IMR-90 (cell line): ENCODE measurements around the gene NPAS2. TPM values are rescaled to one million over a fixed set of nuclear protein-coding genes. Genes with fewer than 3 reads are reported as not detected.

Experiments used
- ATAC-seq: fragments of 200-7000 bp; cut with Tn5 transposase; 2 replicates; pipeline ENCODE4 v1.9.1; 2020; ENCODE audit warnings: low read depth, mild to moderate bottlenecking, moderate library complexity
- BruUV-seq: library from RNA; stranded (reverse); fragments of 400-500 nt; replicated peaks from 2 replicates; lab custom pipeline; 2021; lab: Mats Ljungman, UMichigan
- CTCF ChIA-PET: fragments of 300-600 bp; formaldehyde crosslinking; extraction: SDS; loops from one replicate; lab custom pipeline; 2021; ENCODE audit warnings: antibody characterized with exemption; lab: Yijun Ruan, JAX
- POLR2A ChIA-PET: fragments of 300-600 bp; sonication (Branson Sonifier 250); formaldehyde crosslinking; loops from one replicate; lab custom pipeline; 2022; ENCODE audit warnings: antibody characterized with exemption; ENCODE audit not compliant: unreplicated experiment; lab: Charles Lee
- DNase-seq: peaks from one replicate; pipeline ENCODE4 v3.0.0; 2013
- H2AFZ ChIP-seq: replicated peaks from 2 replicates; pipeline ENCODE3; 2013; ENCODE audit warnings: low read length, mild to moderate bottlenecking; ENCODE audit not compliant: poor library complexity
- H2AK5ac ChIP-seq: 2 replicates; pipeline ENCODE4 v1.6.1; 2013; ENCODE audit warnings: low read depth, low read length, inconsistent platforms
- H2AK9ac ChIP-seq: replicated peaks from 2 replicates; pipeline ENCODE3; 2013; ENCODE audit warnings: mild to moderate bottlenecking, low read depth, low read length, moderate library complexity; ENCODE audit not compliant: poor library complexity
- H2BK120ac ChIP-seq: 2 replicates; pipeline ENCODE4 v1.6.1; 2013; ENCODE audit warnings: low read depth, low read length, inconsistent platforms
- H2BK15ac ChIP-seq: 3 replicates; pipeline ENCODE4 v1.6.1; 2013; ENCODE audit warnings: low read depth, low read length, inconsistent platforms
- H2BK20ac ChIP-seq: 2 replicates; pipeline ENCODE4 v1.6.1; 2013; ENCODE audit warnings: low read depth, mild to moderate bottlenecking, inconsistent platforms, low read length, moderate library complexity
- H2BK5ac ChIP-seq: 2 replicates; pipeline ENCODE4 v1.6.1; 2013; ENCODE audit warnings: mild to moderate bottlenecking, low read depth, low read length, inconsistent platforms; ENCODE audit not compliant: poor library complexity, severe bottlenecking
- H3K14ac ChIP-seq: replicated peaks from 2 replicates; pipeline ENCODE4 v1.6.1; 2013; ENCODE audit warnings: low read depth, low read length, inconsistent platforms
- H3K18ac ChIP-seq: 2 replicates; pipeline ENCODE4 v1.6.1; 2013; ENCODE audit warnings: low read depth, low read length, control low read depth
- H3K23ac ChIP-seq: 2 replicates; pipeline ENCODE4 v1.6.1; 2013; ENCODE audit warnings: low read depth, low read length, inconsistent platforms
- H3K27ac ChIP-seq: 2 replicates; pipeline ENCODE4 v1.5.1; 2013; ENCODE audit warnings: mild to moderate bottlenecking, control low read depth, low read length; ENCODE audit not compliant: insufficient read depth
- H3K27me3 ChIP-seq: 2 replicates; pipeline ENCODE4 v1.6.1; 2013; ENCODE audit warnings: low read length; ENCODE audit not compliant: control insufficient read depth, insufficient read depth
- H3K36me3 ChIP-seq: 2 replicates; pipeline ENCODE4 v1.6.1; 2013; ENCODE audit warnings: low read length, mixed read lengths; ENCODE audit not compliant: control insufficient read depth, insufficient read depth
- H3K4ac ChIP-seq: 2 replicates; pipeline ENCODE4 v1.6.1; 2013; ENCODE audit warnings: low read depth, low read length, inconsistent platforms
- H3K4me1 ChIP-seq: 2 replicates; pipeline ENCODE4 v1.6.1; 2013; ENCODE audit warnings: low read length, mixed read lengths; ENCODE audit not compliant: control insufficient read depth, insufficient read depth
- H3K4me2 ChIP-seq: 2 replicates; pipeline ENCODE4 v1.6.1; 2013; ENCODE audit warnings: low read depth, mild to moderate bottlenecking, control low read depth, low read length, moderate library complexity
- H3K4me3 ChIP-seq: 2 replicates; pipeline ENCODE4 v1.5.1; 2013; ENCODE audit warnings: low read depth, mild to moderate bottlenecking, control low read depth, low read length, moderate library complexity; ENCODE audit not compliant: insufficient read depth
- H3K56ac ChIP-seq: 2 replicates; pipeline ENCODE4 v1.6.1; 2013; ENCODE audit warnings: low read length, inconsistent platforms; ENCODE audit not compliant: insufficient read depth; ENCODE audit errors: extremely low read depth
- H3K79me1 ChIP-seq, 2 experiments: 2 replicates each; pipeline ENCODE4 v1.6.1; 2013; ENCODE audit warnings: low read length in 2 of 2, inconsistent platforms in 1 of 2, low read depth in 1 of 2
- H3K9ac ChIP-seq: 2 replicates; pipeline ENCODE4 v1.6.1; 2013; ENCODE audit warnings: low read depth, low read length, control low read depth
- H3K9me1 ChIP-seq: 2 replicates; pipeline ENCODE4 v1.6.1; 2013; ENCODE audit warnings: low read length, inconsistent platforms; ENCODE audit not compliant: insufficient read depth
- H3K9me3 ChIP-seq: 2 replicates; pipeline ENCODE4 v1.6.1; 2013; ENCODE audit warnings: low read length; ENCODE audit not compliant: control insufficient read depth, insufficient read depth
- H4K20me1 ChIP-seq: 2 replicates; pipeline ENCODE4 v1.6.1; 2013; ENCODE audit warnings: low read length, inconsistent platforms; ENCODE audit not compliant: insufficient read depth
- H4K5ac ChIP-seq: 2 replicates; pipeline ENCODE4 v1.6.1; 2013; ENCODE audit warnings: mild to moderate bottlenecking, low read depth, low read length, control low read depth
- H4K8ac ChIP-seq, 2 experiments: 2 replicates each; pipeline ENCODE4 v1.6.1; 2013; ENCODE audit warnings: low read depth in 2 of 2, low read length in 2 of 2, control low read depth in 1 of 2, inconsistent platforms in 1 of 2
- H4K91ac ChIP-seq: 2 replicates; pipeline ENCODE4 v1.6.1; 2013; ENCODE audit warnings: low read depth, low read length, inconsistent platforms; ENCODE audit not compliant: insufficient read depth
- CHD1 ChIP-seq: IDR thresholded peaks from 2 replicates; pipeline ENCODE4 v1.6.1; 2012; ENCODE audit warnings: low read depth, low read length, improper control_type of control experiment
- FOS ChIP-seq: fragments of 150-350 bp; IDR thresholded peaks from 2 replicates; pipeline ENCODE4 v1.6.1; 2016; ENCODE audit warnings: low read depth, low read length
- MAFK ChIP-seq: IDR thresholded peaks from 2 replicates; pipeline ENCODE4 v1.6.1; 2012; ENCODE audit warnings: low read depth, low read length, improper control_type of control experiment
- RCOR1 ChIP-seq: IDR thresholded peaks from 2 replicates; pipeline ENCODE4 v1.6.1; 2012; ENCODE audit warnings: mild to moderate bottlenecking, low read length, improper control_type of control experiment; ENCODE audit not compliant: insufficient replicate concordance
- WGBS, 2 experiments: methylation state at CpG; one replicate each; pipeline versions ENCODE4 v1.1.5 to v1.1.7; 2013; ENCODE audit warnings: missing lambda C conversion rate in 2 of 2; ENCODE audit not compliant: insufficient read length in 1 of 2; ENCODE audit errors: extremely low coverage in 2 of 2; 5-methylcytosine and 5-hydroxymethylcytosine counted together
- dilution Hi-C: fragments of 300-500 bp; cut with HindIII; formaldehyde crosslinking; loops from one replicate; pipeline ENCODE4 v1.14.3; 2018; ENCODE audit warnings: low sequenced_read_pairs; ENCODE audit not compliant: unreplicated experiment
- in situ Hi-C: fragments of 300-500 bp; cut with MboI; formaldehyde crosslinking; loops from 3 replicates; pipeline ENCODE4 v1.14.3; 2019; ENCODE audit warnings: low sequenced_read_pairs, inconsistent platforms, mixed read lengths
- intact Hi-C: fragments of 100-400 bp; cut with micrococcal nuclease; formaldehyde crosslinking; loops from 2 replicates; pipeline ENCODE4 v1.10.0; 2022
- polyA plus RNA-seq, 3 experiments: library from polyadenylated mRNA; depleted of rRNA; stranded (reverse); fragments of >200 nt; gene quantifications; 2 replicates each; pipeline ENCODE4 v1.2.3, GENCODE V29; 2012; ENCODE audit warnings: low replicate concordance in 1 of 3
- total RNA-seq: library from RNA; depleted of rRNA; stranded (reverse); fragments of >200 nt; gene quantifications from 2 replicates; pipeline ENCODE4 v1.2.3, GENCODE V29; 2012
- TF ChIP-seq, protein P1 (sequence below): fragments of 150-350 bp; IDR thresholded peaks from 2 replicates; pipeline ENCODE4 v1.6.1; 2016; ENCODE audit warnings: low read depth, mild to moderate bottlenecking, low read length, moderate library complexity, borderline replicate concordance

The NPAS2 gene
- total and polyA plus RNA-seq, 2 of the 4 experiments (the other 2 are of a cell fraction): 5.2 to 14.8 TPM

GRCh38 chr2:100956081-100956480, 136.1 kb downstream of the NPAS2 start:
- Histone ChIP-seq H3K9me3 (no peaks in the 10 kb centered on the region), H3K18ac (no peak overlapping the region), H4K20me1 (no peaks in the 10 kb centered on the region), H3K4me1 (peaks cover 10% of the 10 kb centered on the region), H3K9me1 (peaks cover 22% of the 10 kb centered on the region), H3K14ac (no peak overlapping the region), H2AFZ (no peak overlapping the region), H2AK5ac (no peak overlapping the region), H3K27me3 (no peaks in the 10 kb centered on the region), H3K27ac (no peak overlapping the region), H3K4ac (no peak overlapping the region), H3K23ac (no peak overlapping the region), H3K4me2 (no peak overlapping the region), H3K79me1 (no peaks in the 10 kb centered on the region; a peak in 1 of 4 replicates), H2BK20ac (no peak overlapping the region), H3K4me3 (no peak overlapping the region), H4K8ac (no peak overlapping the region), H3K56ac (no peak overlapping the region), H4K91ac (no peak overlapping the region), H3K9ac (no peak overlapping the region), H2BK120ac (no peak overlapping the region), H4K5ac (no peak overlapping the region), H3K36me3 (no peaks in the 10 kb centered on the region), H2AK9ac (no peak overlapping the region), H2BK15ac (no peak overlapping the region), H2BK5ac (no peak overlapping the region)
- CTCF ChIA-PET: no interaction called here
- POLR2A ChIA-PET: no interaction called here
- WGBS, 2 experiments: 100% methylated on average over 3 of the region's 5 CpGs; no CpG with 5 or more reads in 1 of the 2 experiments
- intact Hi-C loops: no loop called here
- dilution Hi-C loops: no loop called here
- DNase-seq (no peak), ATAC-seq (no peak)
- TF ChIP-seq RCOR1 (no peak), MAFK (no peak), FOS (no peak), CHD1 (no peak)
- TF ChIP-seq, protein P1, sequence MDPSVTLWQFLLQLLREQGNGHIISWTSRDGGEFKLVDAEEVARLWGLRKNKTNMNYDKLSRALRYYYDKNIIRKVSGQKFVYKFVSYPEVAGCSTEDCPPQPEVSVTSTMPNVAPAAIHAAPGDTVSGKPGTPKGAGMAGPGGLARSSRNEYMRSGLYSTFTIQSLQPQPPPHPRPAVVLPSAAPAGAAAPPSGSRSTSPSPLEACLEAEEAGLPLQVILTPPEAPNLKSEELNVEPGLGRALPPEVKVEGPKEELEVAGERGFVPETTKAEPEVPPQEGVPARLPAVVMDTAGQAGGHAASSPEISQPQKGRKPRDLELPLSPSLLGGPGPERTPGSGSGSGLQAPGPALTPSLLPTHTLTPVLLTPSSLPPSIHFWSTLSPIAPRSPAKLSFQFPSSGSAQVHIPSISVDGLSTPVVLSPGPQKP: no peak
- BruUV-seq: no TSS peak
- in situ Hi-C loops: no loop called here
